Spleen (tissue), 7 donors: Measurements from ENCODE around the gene DDX54.

Source experiments
- POLR2AphosphoS5 ChIP-seq, 3 donors: sonication (generic); formaldehyde crosslinking; IDR thresholded peaks; one replicate each; pipeline ENCODE4 v1.5.1; 2017; ENCODE audit warnings: antibody characterized with exemption in 3 of 3
- TF ChIP-seq, protein P1 (sequence below), 11 experiments: fragments of 200-600 bp in 7 of 11; fragments of 450-650 bp in 4 of 11; sonication (generic) in 4 of 11; IDR thresholded peaks in 8 of 11; conservative IDR thresholded peaks in 3 of 11; 1 replicate in 7 of 11; 2 replicates in 4 of 11; pipeline versions ENCODE4 v1.4.0 to v1.8.0; 2016 to 2021; ENCODE audit warnings: antibody characterized with exemption in 11 of 11, inconsistent platforms in 4 of 11, mild to moderate bottlenecking in 1 of 11
- donor health status: DM: no; HTN: no; CAD: no; lungs with moderate emphysema.
- donor health status: DM: no; HTN: no; CAD: no.
- donor health status: DM: no; HTN: no; CAD: no.

- TF ChIP-seq, protein P1, sequence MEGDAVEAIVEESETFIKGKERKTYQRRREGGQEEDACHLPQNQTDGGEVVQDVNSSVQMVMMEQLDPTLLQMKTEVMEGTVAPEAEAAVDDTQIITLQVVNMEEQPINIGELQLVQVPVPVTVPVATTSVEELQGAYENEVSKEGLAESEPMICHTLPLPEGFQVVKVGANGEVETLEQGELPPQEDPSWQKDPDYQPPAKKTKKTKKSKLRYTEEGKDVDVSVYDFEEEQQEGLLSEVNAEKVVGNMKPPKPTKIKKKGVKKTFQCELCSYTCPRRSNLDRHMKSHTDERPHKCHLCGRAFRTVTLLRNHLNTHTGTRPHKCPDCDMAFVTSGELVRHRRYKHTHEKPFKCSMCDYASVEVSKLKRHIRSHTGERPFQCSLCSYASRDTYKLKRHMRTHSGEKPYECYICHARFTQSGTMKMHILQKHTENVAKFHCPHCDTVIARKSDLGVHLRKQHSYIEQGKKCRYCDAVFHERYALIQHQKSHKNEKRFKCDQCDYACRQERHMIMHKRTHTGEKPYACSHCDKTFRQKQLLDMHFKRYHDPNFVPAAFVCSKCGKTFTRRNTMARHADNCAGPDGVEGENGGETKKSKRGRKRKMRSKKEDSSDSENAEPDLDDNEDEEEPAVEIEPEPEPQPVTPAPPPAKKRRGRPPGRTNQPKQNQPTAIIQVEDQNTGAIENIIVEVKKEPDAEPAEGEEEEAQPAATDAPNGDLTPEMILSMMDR (IDR thresholded peaks at IDR 0.05 in 8 of 11, conservative IDR thresholded peaks at IDR 0.05 in 3 of 11), result no peak
- no peak for TF ChIP-seq POLR2AphosphoS5 (IDR thresholded peaks at IDR 0.05)
Observed at GRCh38 chr12:113194971-113195391, 9.7 kb upstream of the DDX54 start.
